OCI-LY7 (cell line): ENCODE measurements around the gene LDLRAD4.

Source experiments
- CTCF ChIP-seq: fragments of 200-600 bp; sonication (generic); conservative IDR thresholded peaks from 2 replicates; pipeline ENCODE4 v1.5.1; 2014; ENCODE audit warnings: mild to moderate bottlenecking, antibody characterized with exemption, low read length, moderate library complexity, mixed read lengths
- EZH2phosphoT487 ChIP-seq: fragments of 200-600 bp; sonication (generic); IDR thresholded peaks from 2 replicates; pipeline ENCODE4 v1.6.1; 2018; ENCODE audit warnings: low read depth, borderline replicate concordance, mild to moderate bottlenecking, mixed run types, antibody characterized with exemption, low read length, moderate library complexity, mixed read lengths

DNA sequence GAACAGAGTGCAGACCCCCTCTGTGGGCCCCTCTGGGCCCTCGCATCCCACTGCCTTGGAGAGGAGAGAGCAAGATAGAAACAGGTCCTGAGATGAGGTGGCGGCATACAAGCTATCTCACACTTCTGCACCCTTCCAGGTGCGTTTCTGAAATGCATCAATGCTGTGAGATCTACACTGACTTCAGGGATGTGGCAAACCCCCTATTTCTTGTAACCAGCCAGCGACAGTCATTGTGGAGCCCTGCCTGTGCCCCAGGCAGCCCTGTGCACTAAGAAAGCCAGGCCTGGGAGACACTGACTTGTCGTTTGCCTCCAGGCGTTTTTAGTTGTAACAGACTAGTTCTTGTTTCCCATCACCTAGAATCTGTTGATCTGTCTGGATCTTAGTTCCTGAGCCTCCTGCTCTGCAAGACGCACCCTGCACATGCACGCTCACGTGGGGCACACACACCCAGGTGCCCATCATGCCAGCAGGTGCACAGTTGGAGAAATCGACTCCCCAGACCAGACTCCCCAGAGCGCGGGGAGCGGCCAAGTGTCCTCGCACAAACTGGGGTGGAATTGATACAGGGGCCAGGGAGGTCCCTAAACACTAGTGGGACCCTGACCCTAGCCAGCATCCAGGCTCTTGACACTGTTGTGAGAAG is 269.8 kb downstream of the LDLRAD4 start:
- no peak for TF ChIP-seq CTCF
- TF ChIP-seq EZH2phosphoT487 = no peak
